HG02678 (cell line): ENCODE data around the gene ADGRF4.

Experiments used
- ATAC-seq: cut with Tn5 transposase; IDR thresholded peaks from one replicate; pipeline ENCODE4 v1.9.1; 2021; ENCODE audit warnings: mild to moderate bottlenecking, moderate library complexity; ENCODE audit not compliant: unreplicated experiment

Gene ADGRF4

GRCh38 chr6:47698342-47698787, at the start of gene ADGRF4:
ADGRF4 (plus strand) TSS chr6:47698580; CDS start chr6:47707246, 8,666 bp downstream.
- no peak for ATAC-seq

- no peak for ATAC-seq
These were observed 47.6 kb upstream of the ADGRF4 start for GRCh38 chr6:47650553-47651432.

- ATAC-seq = no peak
These were observed 46.9 kb upstream of the ADGRF4 start for GRCh38 chr6:47651505-47651944.

GRCh38 chr6:47653706-47654105, 44.7 kb upstream of the ADGRF4 start:
- ATAC-seq = no peak

- ATAC-seq = no peak
These were observed 44.1 kb upstream of the ADGRF4 start for GRCh38 chr6:47654255-47654654.

- no peak for ATAC-seq
These were observed 42.4 kb upstream of the ADGRF4 start for GRCh38 chr6:47655719-47656595.

- no peak for ATAC-seq
These were observed 36.4 kb upstream of the ADGRF4 start for GRCh38 chr6:47661960-47662359.

- ATAC-seq = no peak
These were observed 34.7 kb upstream of the ADGRF4 start for GRCh38 chr6:47663462-47664216.

- no peak for ATAC-seq
These were observed 33.3 kb upstream of the ADGRF4 start for GRCh38 chr6:47665112-47665511.

- ATAC-seq = no peak
These were observed 28.5 kb upstream of the ADGRF4 start for GRCh38 chr6:47669684-47670513.

- no peak for ATAC-seq
These were observed 27.5 kb upstream of the ADGRF4 start for GRCh38 chr6:47670851-47671250.

GRCh38 chr6:47671777-47672176, 26.6 kb upstream of the ADGRF4 start:
- ATAC-seq = no peak

- ATAC-seq = no peak
These were observed 25.6 kb upstream of the ADGRF4 start for GRCh38 chr6:47672816-47673215.

- no peak for ATAC-seq
These were observed 23.7 kb upstream of the ADGRF4 start for GRCh38 chr6:47674673-47675072.

GRCh38 chr6:47677381-47678100, 20.8 kb upstream of the ADGRF4 start:
- no peak for ATAC-seq

GRCh38 chr6:47678739-47679138, 19.6 kb upstream of the ADGRF4 start:
- no peak for ATAC-seq

GRCh38 chr6:47679322-47679906, 19.0 kb upstream of the ADGRF4 start:
- ATAC-seq = no peak

- ATAC-seq = no peak
These were observed 18.3 kb upstream of the ADGRF4 start for GRCh38 chr6:47680051-47680450.

GRCh38 chr6:47680724-47681123, 17.7 kb upstream of the ADGRF4 start:
- ATAC-seq = no peak
